GM12878 (cell line): ENCODE results near the gene LMAN2. TPM values are rescaled to one million over a fixed set of nuclear protein-coding genes. Genes with fewer than 3 reads are reported as not detected.

Experiments
- ATAC-seq: fragments of 200-7000 bp; cut with Tn5 transposase; 3 replicates; pipeline ENCODE4 v1.9.1; 2020; ENCODE audit warnings: mild to moderate bottlenecking, moderate library complexity
- BruUV-seq: library from RNA; stranded (reverse); fragments of 400-500 nt; replicated peaks from 2 replicates; lab custom pipeline; 2021; lab: Mats Ljungman, UMichigan
- CTCF ChIA-PET: fragments of 300-600 bp; sonication (Branson Sonifier 250); formaldehyde crosslinking; extraction: SDS; loops from one replicate; lab custom pipeline; 2021; ENCODE audit warnings: inconsistent platforms; lab: Yijun Ruan, JAX
- POLR2A ChIA-PET: fragments of 350-600 bp; formaldehyde crosslinking; extraction: SDS; loops from one replicate; lab custom pipeline; 2021; ENCODE audit warnings: inconsistent platforms; lab: Charles Lee
- RAD21 ChIA-PET: fragments of 300-600 bp; sonication (Branson Sonifier 250); formaldehyde crosslinking; loops from one replicate; lab custom pipeline; 2023; ENCODE audit warnings: antibody characterized with exemption; ENCODE audit not compliant: unreplicated experiment; lab: Charles Lee
- SMC1A ChIA-PET: fragments of 300-600 bp; sonication (Branson Sonifier 250); formaldehyde crosslinking; loops from one replicate; lab custom pipeline; 2023; ENCODE audit not compliant: unreplicated experiment, uncharacterized antibody; lab: Charles Lee
- DNase-seq: peaks from one replicate; pipeline ENCODE4 v3.0.0-alpha.2; 2011; ENCODE audit warnings: low read depth, low spot score
- FAIRE-seq: peaks from 3 replicates; lab custom pipeline; 2011; peaks lifted over from hg19 to GRCh38; lab: Jason Lieb, UNC
- H2AFZ ChIP-seq: 2 replicates; pipeline ENCODE4 v1.6.0; 2011; ENCODE audit warnings: low read depth, low read length, control low read depth; ENCODE audit not compliant: control insufficient read depth
- H3K27ac ChIP-seq: 2 replicates; pipeline ENCODE4 v1.5.1; 2011; ENCODE audit warnings: control low read depth; ENCODE audit not compliant: control insufficient read depth, insufficient read depth
- H3K27me3 ChIP-seq, 2 experiments: replicated peaks in 1 of 2; 2 replicates each; pipeline versions ENCODE4 v1.6.0 to v1.6.1; 2011; ENCODE audit warnings: low read length in 1 of 2; ENCODE audit not compliant: control insufficient read depth in 2 of 2, insufficient read depth in 2 of 2
- H3K36me3 ChIP-seq, 2 experiments: 2 replicates each; pipeline ENCODE4 v1.5.1; 2011; ENCODE audit warnings: low read length in 1 of 2; ENCODE audit not compliant: control insufficient read depth in 2 of 2, insufficient read depth in 2 of 2
- H3K4me1 ChIP-seq: 2 replicates; pipeline ENCODE4 v1.6.1; 2011; ENCODE audit warnings: mild to moderate bottlenecking, low read length, moderate library complexity, mixed read lengths; ENCODE audit not compliant: control insufficient read depth, insufficient read depth
- H3K4me2 ChIP-seq: 2 replicates; pipeline ENCODE4 v1.6.0; 2011; ENCODE audit warnings: control low read depth; ENCODE audit not compliant: control insufficient read depth, insufficient read depth
- H3K4me3 ChIP-seq: fragments of 200-600 bp; sonication (generic); 2 replicates; pipeline ENCODE4 v1.5.1; 2016
- H3K79me2 ChIP-seq: 2 replicates; pipeline ENCODE4 v1.6.0; 2011; ENCODE audit warnings: low read length; ENCODE audit not compliant: control insufficient read depth, insufficient read depth
- H3K9ac ChIP-seq: 2 replicates; pipeline ENCODE4 v1.8.0; 2011; ENCODE audit warnings: low read length, control low read depth, mixed read lengths; ENCODE audit not compliant: control insufficient read depth, insufficient read depth
- H3K9me3 ChIP-seq: replicated peaks from 3 replicates; pipeline ENCODE4 v1.5.1; 2011; ENCODE audit warnings: mild to moderate bottlenecking, low read length; ENCODE audit not compliant: control insufficient read depth, insufficient read depth
- H4K20me1 ChIP-seq: 2 replicates; pipeline ENCODE4 v1.6.0; 2011; ENCODE audit not compliant: control insufficient read depth, insufficient read depth
- EED ChIP-seq: sonication (generic); IDR thresholded peaks from 2 replicates; pipeline ENCODE4 v1.6.1; 2016; ENCODE audit warnings: antibody characterized with exemption, low read depth
- MXI1 ChIP-seq: fragments of 150-350 bp; IDR thresholded peaks from 2 replicates; pipeline ENCODE4 v1.6.1; 2011; ENCODE audit warnings: low read depth, mild to moderate bottlenecking, inconsistent platforms, low read length, improper control_type of control experiment
- RFX5 ChIP-seq: IDR thresholded peaks from 2 replicates; pipeline ENCODE4 v1.6.1; 2011; ENCODE audit warnings: low read depth, low read length, improper control_type of control experiment
- RUNX3 ChIP-seq: IDR thresholded peaks from 2 replicates; pipeline ENCODE4 v1.6.1; 2012; ENCODE audit warnings: low read length, inconsistent platforms
- TCF3 ChIP-seq: IDR thresholded peaks from 2 replicates; pipeline ENCODE4 v1.6.1; 2012; ENCODE audit warnings: low read depth, mild to moderate bottlenecking, low read length, borderline replicate concordance; ENCODE audit not compliant: insufficient read depth
- USF1 ChIP-seq: IDR thresholded peaks from 2 replicates; pipeline ENCODE4 v1.6.1; 2011; ENCODE audit warnings: borderline replicate concordance, low read depth, mild to moderate bottlenecking, moderate library complexity, mixed read lengths, low read length; ENCODE audit not compliant: insufficient read depth; ENCODE audit errors: extremely low read length
- ZNF207 ChIP-seq: fragments of 450-650 bp; IDR thresholded peaks from 2 replicates; pipeline ENCODE4 v1.6.1; 2014; ENCODE audit warnings: antibody characterized with exemption, mild to moderate bottlenecking, borderline replicate concordance
- ZZZ3 ChIP-seq: IDR thresholded peaks from 2 replicates; pipeline ENCODE4 v1.6.1; 2011; ENCODE audit warnings: low read depth; ENCODE audit not compliant: control insufficient read depth, insufficient read length
- WGBS: methylation state at CpG from one replicate; pipeline ENCODE4 v1.1.6; 2016; ENCODE audit warnings: low lambda C conversion rate; ENCODE audit not compliant: insufficient replicate concordance, insufficient coverage; ENCODE audit errors: missing lambda C conversion rate; 5-methylcytosine and 5-hydroxymethylcytosine counted together
- in situ Hi-C: fragments of 300-500 bp; cut with MboI; formaldehyde crosslinking; loops from 9 replicates; pipeline ENCODE4 v1.14.3; 2018; ENCODE audit warnings: mixed read lengths
- intact Hi-C: fragments of 100-400 bp; cut with micrococcal nuclease; formaldehyde crosslinking; loops from one replicate; pipeline ENCODE4 v1.14.2; 2022; ENCODE audit not compliant: unreplicated experiment
- polyA plus RNA-seq, 11 experiments: library from polyadenylated mRNA; depleted of rRNA in 4 of 11; unstranded in 6 of 11; stranded (reverse) in 5 of 11; fragments of >200 nt; fragmentation: Nextera tagmentation in 4 of 11; fragmentation: Illumina TruSeq in 1 of 11; extraction: Ambion mirVana in 4 of 11; extraction: Trizol in 1 of 11; gene quantifications; 1 replicate in 1 of 11; 2 replicates in 10 of 11; pipeline versions ENCODE4 v1.2.1 to v1.2.3, GENCODE V29; 2011 to 2016; ENCODE audit warnings: inconsistent platforms in 2 of 11, missing spikeins in 2 of 11, low read depth in 1 of 11
- total RNA-seq, 4 experiments: library from RNA; depleted of rRNA in 3 of 4; stranded (reverse); fragments of >200 nt in 3 of 4; fragmentation: Illumina TruSeq in 1 of 4; extraction: Trizol in 1 of 4; gene quantifications; 2 replicates each; pipeline versions ENCODE4 v1.2.1 to v1.2.3, GENCODE V29; 2013 to 2021
- TF ChIP-seq, protein P1 (sequence below): fragments of 450-650 bp; IDR thresholded peaks from 2 replicates; pipeline ENCODE4 v1.6.1; 2016; ENCODE audit warnings: mild to moderate bottlenecking, moderate library complexity, borderline replicate concordance

The LMAN2 gene
- total and polyA plus RNA-seq, 10 of the 15 experiments (the other 5 are each of a cell fraction or from before 2014, with no cell fraction given) = 2.4 to 264 (median 147) TPM

GRCh38 chr5:177386542-177386941 lies 35.1 kb upstream of the LMAN2 start:
- H3K4me1 ChIP-seq = peaks cover 26% of the 10 kb centered on the region
- no peak overlapping the region for H3K27ac ChIP-seq
- H3K4me2 ChIP-seq = no peak overlapping the region
- ChIA-PET CTCF (interaction anchor here (0.6 to 1.4 kb wide), 5 partner anchors 15 to 252 kb away, joined by 3 read pairs; no protein-coding TSS in a partner anchor), RAD21 (interaction anchor here (0.9 kb wide), 1 partner anchor 16 kb away, joined by 3 read pairs; no protein-coding TSS in a partner anchor), POLR2A (interaction anchor here (0.8 to 1.1 kb wide), 2 partner anchors 24 to 65 kb away, joined by 3 read pairs; no protein-coding TSS in a partner anchor)
- H3K9me3 ChIP-seq = no peaks in the 10 kb centered on the region
- in situ Hi-C loops = loop anchor here (25.0 kb wide), 1 partner anchor 1349 kb away; no protein-coding TSS in a partner anchor
- H3K79me2 ChIP-seq = no peaks in the 10 kb centered on the region
- no peak for TF ChIP-seq ZZZ3
- no peak for TF ChIP-seq USF1
- no peak for TF ChIP-seq RFX5
- TF ChIP-seq, protein P1, sequence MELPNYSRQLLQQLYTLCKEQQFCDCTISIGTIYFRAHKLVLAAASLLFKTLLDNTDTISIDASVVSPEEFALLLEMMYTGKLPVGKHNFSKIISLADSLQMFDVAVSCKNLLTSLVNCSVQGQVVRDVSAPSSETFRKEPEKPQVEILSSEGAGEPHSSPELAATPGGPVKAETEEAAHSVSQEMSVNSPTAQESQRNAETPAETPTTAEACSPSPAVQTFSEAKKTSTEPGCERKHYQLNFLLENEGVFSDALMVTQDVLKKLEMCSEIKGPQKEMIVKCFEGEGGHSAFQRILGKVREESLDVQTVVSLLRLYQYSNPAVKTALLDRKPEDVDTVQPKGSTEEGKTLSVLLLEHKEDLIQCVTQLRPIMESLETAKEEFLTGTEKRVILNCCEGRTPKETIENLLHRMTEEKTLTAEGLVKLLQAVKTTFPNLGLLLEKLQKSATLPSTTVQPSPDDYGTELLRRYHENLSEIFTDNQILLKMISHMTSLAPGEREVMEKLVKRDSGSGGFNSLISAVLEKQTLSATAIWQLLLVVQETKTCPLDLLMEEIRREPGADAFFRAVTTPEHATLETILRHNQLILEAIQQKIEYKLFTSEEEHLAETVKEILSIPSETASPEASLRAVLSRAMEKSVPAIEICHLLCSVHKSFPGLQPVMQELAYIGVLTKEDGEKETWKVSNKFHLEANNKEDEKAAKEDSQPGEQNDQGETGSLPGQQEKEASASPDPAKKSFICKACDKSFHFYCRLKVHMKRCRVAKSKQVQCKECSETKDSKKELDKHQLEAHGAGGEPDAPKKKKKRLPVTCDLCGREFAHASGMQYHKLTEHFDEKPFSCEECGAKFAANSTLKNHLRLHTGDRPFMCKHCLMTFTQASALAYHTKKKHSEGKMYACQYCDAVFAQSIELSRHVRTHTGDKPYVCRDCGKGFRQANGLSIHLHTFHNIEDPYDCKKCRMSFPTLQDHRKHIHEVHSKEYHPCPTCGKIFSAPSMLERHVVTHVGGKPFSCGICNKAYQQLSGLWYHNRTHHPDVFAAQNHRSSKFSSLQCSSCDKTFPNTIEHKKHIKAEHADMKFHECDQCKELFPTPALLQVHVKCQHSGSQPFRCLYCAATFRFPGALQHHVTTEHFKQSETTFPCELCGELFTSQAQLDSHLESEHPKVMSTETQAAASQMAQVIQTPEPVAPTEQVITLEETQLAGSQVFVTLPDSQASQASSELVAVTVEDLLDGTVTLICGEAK = no peak
- no peak for TF ChIP-seq RUNX3
- TF ChIP-seq EED = no peak
- TF ChIP-seq TCF3 = no peak
- no peak for TF ChIP-seq ZNF207
- TF ChIP-seq MXI1 = no peak
- TF ChIP-seq, all 136 proteins: peak for 0
- SMC1A ChIA-PET = no interaction called here
- WGBS = 74% methylated on average over 8 of the region's 8 CpGs
- BruUV-seq = no TSS peak
- Histone ChIP-seq H2AFZ (no peak overlapping the region), H3K4me3 (no peak overlapping the region), H4K20me1 (no peaks in the 10 kb centered on the region), H3K9ac (no peak overlapping the region), H3K36me3 (no peaks in the 10 kb centered on the region), H3K27me3 (no peaks in the 10 kb centered on the region)
- no peak for FAIRE-seq
- intact Hi-C loops = no loop called here
- no peak for ATAC-seq
- DNase-seq = no peak
